Progenitor cell of endocrine pancreas (in vitro differentiated cells): ENCODE measurements around the gene APLP1. TPM values are rescaled to one million over a fixed set of nuclear protein-coding genes. Genes with fewer than 3 reads are reported as not detected.
"Not testable (repeated sequence)": the region's sequence is repeated elsewhere in the genome, so short reads cannot be mapped to it uniquely, and the experiment has no call there.

Experiments
- DNase-seq: peaks from one replicate; pipeline ENCODE4 v3.0.0; 2021; ENCODE audit warnings: low spot score; ENCODE audit not compliant: unreplicated experiment
- H3K27ac Mint-ChIP-seq: 2 replicates; pipeline ENCODE4 v1.8.0; 2021; ENCODE audit warnings: mild to moderate bottlenecking, moderate library complexity, mixed read lengths
- H3K27me3 Mint-ChIP-seq: 2 replicates; pipeline ENCODE4 v1.8.0; 2021; ENCODE audit warnings: mixed read lengths
- H3K36me3 Mint-ChIP-seq: 2 replicates; pipeline ENCODE4 v1.8.0; 2022; ENCODE audit warnings: mixed read lengths; ENCODE audit not compliant: insufficient read depth
- H3K4me1 Mint-ChIP-seq: 2 replicates; pipeline ENCODE4 v1.8.0; 2021; ENCODE audit warnings: low read depth, mixed read lengths
- H3K4me3 Mint-ChIP-seq: 2 replicates; pipeline ENCODE4 v1.8.0; 2021; ENCODE audit warnings: low read depth, mild to moderate bottlenecking, moderate library complexity, mixed read lengths
- H3K9me3 Mint-ChIP-seq: 2 replicates; pipeline ENCODE4 v1.8.0; 2021; ENCODE audit warnings: low read depth, mixed read lengths
- total RNA-seq: library from RNA; stranded (reverse); gene quantifications from 2 replicates; pipeline ENCODE4 v1.2.1, GENCODE V29; 2021
- TF ChIP-seq, protein P1 (sequence below): fragments of 200-600 bp; sonication (generic); IDR thresholded peaks from one replicate; pipeline ENCODE4 v1.5.0; 2021; ENCODE audit warnings: antibody characterized with exemption, mild to moderate bottlenecking; ENCODE audit not compliant: unreplicated experiment

The APLP1 gene
- total RNA-seq, 1 donor from 2014 or later = 135 TPM

DNA sequence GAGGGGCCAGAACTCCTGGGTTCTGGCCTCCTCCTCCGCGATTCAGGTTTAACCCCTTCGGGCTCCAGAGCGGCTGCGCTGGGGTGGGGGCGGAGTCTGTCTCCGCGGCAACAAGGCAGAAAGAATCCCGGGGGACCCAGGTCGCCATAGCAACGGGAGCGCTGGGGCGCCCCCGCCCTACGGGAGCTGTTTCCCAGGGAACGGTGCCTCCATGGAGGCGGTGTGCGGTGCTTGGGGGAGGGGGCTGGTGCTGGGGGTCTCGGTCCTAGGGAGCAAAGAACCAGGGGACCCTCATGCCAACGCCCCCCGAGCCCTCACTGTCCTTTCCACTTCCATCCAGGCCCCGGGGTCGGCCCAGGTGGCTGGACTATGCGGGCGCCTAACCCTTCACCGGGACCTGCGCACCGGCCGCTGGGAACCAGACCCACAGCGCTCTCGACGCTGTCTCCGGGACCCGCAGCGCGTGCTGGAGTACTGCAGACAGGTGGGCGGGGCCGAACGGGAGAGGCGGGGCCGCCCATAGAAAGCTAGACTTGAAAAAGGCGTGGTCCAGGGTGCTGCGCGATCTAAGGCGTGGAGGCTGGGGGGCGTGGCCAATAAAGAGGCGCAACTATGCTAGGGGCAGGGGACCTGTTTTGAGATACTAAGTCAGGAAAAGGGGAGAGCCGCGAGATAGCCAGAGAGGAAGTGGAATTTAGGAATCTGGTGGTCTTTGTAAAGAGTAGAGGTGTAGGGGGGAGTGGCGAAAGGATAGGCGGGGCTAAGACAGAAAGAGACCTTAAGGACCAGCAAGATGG is 1.2 kb downstream of the APLP1 start:
- H3K4me1 Mint-ChIP-seq = peaks cover 11% of the 10 kb centered on the region
- TF ChIP-seq, protein P1, sequence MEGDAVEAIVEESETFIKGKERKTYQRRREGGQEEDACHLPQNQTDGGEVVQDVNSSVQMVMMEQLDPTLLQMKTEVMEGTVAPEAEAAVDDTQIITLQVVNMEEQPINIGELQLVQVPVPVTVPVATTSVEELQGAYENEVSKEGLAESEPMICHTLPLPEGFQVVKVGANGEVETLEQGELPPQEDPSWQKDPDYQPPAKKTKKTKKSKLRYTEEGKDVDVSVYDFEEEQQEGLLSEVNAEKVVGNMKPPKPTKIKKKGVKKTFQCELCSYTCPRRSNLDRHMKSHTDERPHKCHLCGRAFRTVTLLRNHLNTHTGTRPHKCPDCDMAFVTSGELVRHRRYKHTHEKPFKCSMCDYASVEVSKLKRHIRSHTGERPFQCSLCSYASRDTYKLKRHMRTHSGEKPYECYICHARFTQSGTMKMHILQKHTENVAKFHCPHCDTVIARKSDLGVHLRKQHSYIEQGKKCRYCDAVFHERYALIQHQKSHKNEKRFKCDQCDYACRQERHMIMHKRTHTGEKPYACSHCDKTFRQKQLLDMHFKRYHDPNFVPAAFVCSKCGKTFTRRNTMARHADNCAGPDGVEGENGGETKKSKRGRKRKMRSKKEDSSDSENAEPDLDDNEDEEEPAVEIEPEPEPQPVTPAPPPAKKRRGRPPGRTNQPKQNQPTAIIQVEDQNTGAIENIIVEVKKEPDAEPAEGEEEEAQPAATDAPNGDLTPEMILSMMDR = no peak
- H3K27me3 Mint-ChIP-seq = peaks cover 5% of the 10 kb centered on the region
- no peaks in the 10 kb centered on the region for H3K9me3 Mint-ChIP-seq
- DNase-seq = peak; percentile 74
- H3K36me3 Mint-ChIP-seq = peaks cover 22% of the 10 kb centered on the region
- H3K27ac Mint-ChIP-seq = peak overlapping the region; percentile 76
- H3K4me3 Mint-ChIP-seq = peak overlapping the region; percentile 75

DNA sequence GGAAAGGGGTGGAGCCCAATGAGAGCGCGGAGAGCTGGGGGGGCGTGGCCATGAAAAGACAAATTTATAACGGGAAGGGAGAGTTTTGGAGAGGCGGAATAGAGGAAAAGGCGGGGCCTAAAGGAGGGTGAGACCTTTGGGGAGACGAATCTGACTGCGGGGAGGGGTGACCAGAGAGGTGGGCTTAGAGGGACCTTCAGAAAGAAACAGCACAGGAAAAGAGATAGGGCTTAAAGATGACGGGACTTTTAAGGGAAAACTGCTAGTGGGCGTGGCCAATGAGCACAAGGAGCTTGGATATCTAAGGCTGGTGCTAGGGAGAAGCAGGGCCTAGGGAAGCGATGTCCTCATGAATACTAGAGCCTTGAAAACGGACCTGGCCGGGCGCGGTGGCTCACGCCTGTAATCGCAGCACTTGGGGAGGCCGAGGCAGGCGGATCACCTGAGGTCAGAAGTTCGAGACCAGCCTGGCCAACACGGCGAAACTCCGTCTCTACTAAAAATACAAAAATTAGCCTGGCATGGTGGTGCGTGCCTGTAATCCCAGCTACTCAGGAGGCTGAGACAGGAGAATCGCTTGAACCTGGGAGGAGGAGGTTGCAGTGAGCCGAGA is 1.9 kb downstream of the APLP1 start:
- not testable (repeated sequence) for H3K4me1 Mint-ChIP-seq, H3K9me3 Mint-ChIP-seq, DNase-seq, H3K27me3 Mint-ChIP-seq, H3K27ac Mint-ChIP-seq
- Mint-ChIP-seq H3K4me3 (peak overlapping the region; percentile 58), H3K36me3 (peaks cover 21% of the 10 kb centered on the region)

DNA sequence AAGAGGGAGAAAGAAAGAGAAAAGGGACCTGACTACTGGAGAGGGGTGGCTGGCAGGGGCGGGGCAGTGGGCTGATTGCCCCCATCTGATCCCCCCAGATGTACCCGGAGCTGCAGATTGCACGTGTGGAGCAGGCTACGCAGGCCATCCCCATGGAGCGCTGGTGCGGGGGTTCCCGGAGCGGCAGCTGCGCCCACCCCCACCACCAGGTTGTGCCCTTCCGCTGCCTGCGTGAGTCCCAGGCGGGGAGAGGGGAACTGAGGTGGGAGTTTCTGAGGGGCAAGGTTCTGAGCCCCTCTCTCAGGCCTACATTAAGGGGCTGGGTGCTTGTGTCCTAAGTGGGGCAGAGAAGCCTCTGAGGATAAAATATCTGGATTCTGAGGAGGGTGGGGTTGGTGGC is 2.4 kb downstream of the APLP1 start:
- Mint-ChIP-seq H3K36me3 (peaks cover 16% of the 10 kb centered on the region), H3K27ac (no peak overlapping the region), H3K4me1 (peaks cover 9% of the 10 kb centered on the region), H3K27me3 (peaks cover 4% of the 10 kb centered on the region), H3K4me3 (no peak overlapping the region), H3K9me3 (no peaks in the 10 kb centered on the region)
- TF ChIP-seq, protein P1 = no peak
- no peak for DNase-seq

DNA sequence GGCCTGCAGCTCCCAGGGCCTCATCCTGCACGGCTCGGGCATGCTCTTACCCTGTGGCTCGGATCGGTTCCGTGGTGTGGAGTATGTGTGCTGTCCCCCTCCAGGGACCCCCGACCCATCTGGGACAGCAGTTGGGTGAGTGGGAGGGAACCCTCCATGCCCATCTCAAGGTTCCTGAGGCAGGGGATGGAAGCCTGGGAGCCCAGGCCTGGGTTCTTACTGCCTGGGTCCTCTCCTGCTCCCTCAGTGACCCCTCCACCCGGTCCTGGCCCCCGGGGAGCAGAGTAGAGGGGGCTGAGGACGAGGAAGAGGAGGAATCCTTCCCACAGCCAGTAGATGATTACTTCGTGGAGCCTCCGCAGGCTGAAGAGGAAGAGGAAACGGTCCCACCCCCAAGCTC is 3.2 kb downstream of the APLP1 start:
- peaks cover 9% of the 10 kb centered on the region for H3K4me1 Mint-ChIP-seq
- no peaks in the 10 kb centered on the region for H3K9me3 Mint-ChIP-seq

DNA sequence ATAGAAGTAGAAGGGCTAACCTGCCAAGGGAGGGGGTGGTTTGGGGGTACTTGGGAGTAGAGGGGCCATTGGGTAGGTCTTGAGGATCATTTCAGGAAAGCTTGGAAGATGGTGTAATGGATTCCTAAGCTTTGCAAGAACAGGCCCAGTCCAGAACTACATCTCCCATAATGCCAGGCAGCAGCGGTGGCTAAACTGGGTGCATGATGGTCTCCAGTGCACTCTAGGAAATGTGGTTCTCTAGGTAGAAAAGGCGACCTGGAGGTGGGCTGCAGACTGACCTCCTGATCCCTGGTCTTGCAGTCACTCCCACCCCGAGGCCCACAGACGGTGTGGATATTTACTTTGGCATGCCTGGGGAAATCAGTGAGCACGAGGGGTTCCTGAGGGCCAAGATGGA is 3.8 kb downstream of the APLP1 start:
- no peak for DNase-seq
- TF ChIP-seq, protein P1 = no peak
- no peaks in the 10 kb centered on the region for H3K9me3 Mint-ChIP-seq
- no peak overlapping the region for H3K27ac Mint-ChIP-seq
- peaks cover 15% of the 10 kb centered on the region for H3K36me3 Mint-ChIP-seq
- H3K4me1 Mint-ChIP-seq = peaks cover 9% of the 10 kb centered on the region
- H3K27me3 Mint-ChIP-seq = no peaks in the 10 kb centered on the region
- no peak overlapping the region for H3K4me3 Mint-ChIP-seq

More for the DNA sequence above, 3.2 kb downstream of the APLP1 start:
- DNase-seq = no peak
- Mint-ChIP-seq H3K27ac (no peak overlapping the region), H3K36me3 (peaks cover 15% of the 10 kb centered on the region), H3K27me3 (no peaks in the 10 kb centered on the region), H3K4me3 (no peak overlapping the region)
- TF ChIP-seq, protein P1 = no peak
